ENCODE results near the gene HTR3A.
"Not testable (repeated sequence)": the region's sequence is repeated elsewhere in the genome, so short reads cannot be mapped to it uniquely, and the experiment has no call there.

GRCh38 chr11:113934193-113934592, 40.7 kb upstream of the HTR3A start:
- TF ChIP-seq CTCF, POLR2AphosphoS5, POLR2A (IDR thresholded peaks at IDR 0.05): not testable (repeated sequence)
